ENCODE results near the gene RPL22. TPM values are rescaled to one million over a fixed set of nuclear protein-coding genes. Genes with fewer than 3 reads are reported as not detected.

The RPL22 gene
- total RNA-seq, 2 experiments from 2014 or later = 395 to 433 TPM

GRCh38 chr1:6178751-6179563, 20.4 kb downstream of the RPL22 start:
- intact Hi-C loops (cut with micrococcal nuclease) = no loop called here
- DNase-seq = no peak
- Mint-ChIP-seq H3K27me3 (peaks cover 43% of the 10 kb centered on the region), H3K36me3 (no peaks in the 10 kb centered on the region), H3K9me3 (no peaks in the 10 kb centered on the region), H3K4me3 (no peak overlapping the region), H3K4me1 (ENCODE audit: low read depth) (peaks cover 20% of the 10 kb centered on the region), H3K27ac (no peak overlapping the region)
- ChIA-PET POLR2A (no interaction called here), CTCF (no interaction called here)

GRCh38 chr1:6177681-6178380, 21.6 kb downstream of the RPL22 start:
- Mint-ChIP-seq H3K36me3 (no peaks in the 10 kb centered on the region), H3K9me3 (no peaks in the 10 kb centered on the region), H3K27ac (no peak overlapping the region), H3K27me3 (peaks cover 43% of the 10 kb centered on the region), H3K4me1 (ENCODE audit: low read depth) (peaks cover 20% of the 10 kb centered on the region), H3K4me3 (no peak overlapping the region)
- ChIA-PET CTCF (no interaction called here), POLR2A (no interaction called here)
- intact Hi-C loops (cut with micrococcal nuclease) = no loop called here
- no peak for DNase-seq

GRCh38 chr1:6176779-6177178, 22.6 kb downstream of the RPL22 start:
- intact Hi-C loops (cut with micrococcal nuclease) = no loop called here
- H3K27me3 Mint-ChIP-seq = peaks cover 41% of the 10 kb centered on the region
- H3K36me3 Mint-ChIP-seq = no peaks in the 10 kb centered on the region
- H3K4me3 Mint-ChIP-seq = no peak overlapping the region
- no peak overlapping the region for H3K27ac Mint-ChIP-seq
- H3K4me1 Mint-ChIP-seq (ENCODE audit: low read depth) = peaks cover 19% of the 10 kb centered on the region
- POLR2A ChIA-PET = no interaction called here
- no peaks in the 10 kb centered on the region for H3K9me3 Mint-ChIP-seq
- no peak for DNase-seq
- CTCF ChIA-PET = no interaction called here

GRCh38 chr1:6175411-6175828, 24.0 kb downstream of the RPL22 start:
- no peak overlapping the region for H3K4me3 Mint-ChIP-seq
- H3K9me3 Mint-ChIP-seq = no peaks in the 10 kb centered on the region
- peaks cover 34% of the 10 kb centered on the region for H3K27me3 Mint-ChIP-seq
- no peak for DNase-seq
- H3K27ac Mint-ChIP-seq = no peak overlapping the region
- peaks cover 8% of the 10 kb centered on the region for H3K4me1 Mint-ChIP-seq (ENCODE audit: low read depth)
- intact Hi-C loops (cut with micrococcal nuclease) = no loop called here
- CTCF ChIA-PET = no interaction called here
- no peaks in the 10 kb centered on the region for H3K36me3 Mint-ChIP-seq
- POLR2A ChIA-PET = no interaction called here

- Mint-ChIP-seq H3K4me1 (ENCODE audit: low read depth) (peaks cover 8% of the 10 kb centered on the region), H3K9me3 (no peaks in the 10 kb centered on the region), H3K27me3 (peaks cover 34% of the 10 kb centered on the region), H3K4me3 (no peak overlapping the region), H3K27ac (no peak overlapping the region), H3K36me3 (no peaks in the 10 kb centered on the region)
- ChIA-PET POLR2A (no interaction called here), CTCF (no interaction called here)
- intact Hi-C loops (cut with micrococcal nuclease) = no loop called here
- DNase-seq = no peak
Observed at GRCh38 chr1:6174621-6175410, 24.6 kb downstream of the RPL22 start.

GRCh38 chr1:6172549-6172948, 26.8 kb downstream of the RPL22 start:
- H3K9me3 Mint-ChIP-seq = no peaks in the 10 kb centered on the region

GRCh38 chr1:6171548-6172124, 27.8 kb downstream of the RPL22 start:
- H3K4me3 Mint-ChIP-seq = no peak overlapping the region
- H3K4me1 Mint-ChIP-seq (ENCODE audit: low read depth) = no peaks in the 10 kb centered on the region
- H3K27ac Mint-ChIP-seq = no peak overlapping the region
- intact Hi-C loops (cut with micrococcal nuclease) = no loop called here
- ChIA-PET CTCF (interaction anchor here (0.7 to 1.3 kb wide), 2 partner anchors 14 to 63 kb away, joined by 3 read pairs; no protein-coding TSS in a partner anchor), POLR2A (no interaction called here)
- no peaks in the 10 kb centered on the region for H3K9me3 Mint-ChIP-seq
- H3K36me3 Mint-ChIP-seq = no peaks in the 10 kb centered on the region
- no peak for DNase-seq
- peaks cover 14% of the 10 kb centered on the region for H3K27me3 Mint-ChIP-seq

More at GRCh38 chr1:6172549-6172948, 26.8 kb downstream of the RPL22 start:
- H3K4me1 Mint-ChIP-seq (ENCODE audit: low read depth) = peaks cover 2% of the 10 kb centered on the region
- H3K27me3 Mint-ChIP-seq = peaks cover 20% of the 10 kb centered on the region
- H3K4me3 Mint-ChIP-seq = no peak overlapping the region
- intact Hi-C loops (cut with micrococcal nuclease) = no loop called here
- no peak for DNase-seq
- no peaks in the 10 kb centered on the region for H3K36me3 Mint-ChIP-seq
- no peak overlapping the region for H3K27ac Mint-ChIP-seq
- POLR2A ChIA-PET = no interaction called here
- CTCF ChIA-PET = interaction anchor here (0.7 to 1.3 kb wide), 2 partner anchors 10 to 13 kb away, joined by 3 read pairs; no protein-coding TSS in a partner anchor

- Mint-ChIP-seq H3K27ac (no peak overlapping the region), H3K4me1 (ENCODE audit: low read depth) (no peaks in the 10 kb centered on the region), H3K9me3 (no peaks in the 10 kb centered on the region), H3K4me3 (no peak overlapping the region), H3K27me3 (peaks cover 11% of the 10 kb centered on the region), H3K36me3 (no peaks in the 10 kb centered on the region)
- ChIA-PET POLR2A (no interaction called here), CTCF (interaction anchor here (0.7 kb wide), 1 partner anchor 62 kb away, joined by 3 read pairs; no protein-coding TSS in a partner anchor)
- DNase-seq = no peak
- intact Hi-C loops (cut with micrococcal nuclease) = no loop called here
Observed at GRCh38 chr1:6170742-6171201, 28.6 kb downstream of the RPL22 start.

GRCh38 chr1:6170116-6170741, 29.2 kb downstream of the RPL22 start:
- Mint-ChIP-seq H3K9me3 (no peaks in the 10 kb centered on the region), H3K27me3 (peaks cover 11% of the 10 kb centered on the region), H3K36me3 (no peaks in the 10 kb centered on the region), H3K4me1 (ENCODE audit: low read depth) (no peaks in the 10 kb centered on the region), H3K4me3 (no peak overlapping the region), H3K27ac (no peak overlapping the region)
- CTCF ChIA-PET = no interaction called here
- intact Hi-C loops (cut with micrococcal nuclease) = no loop called here
- POLR2A ChIA-PET = no interaction called here
- no peak for DNase-seq

- H3K36me3 Mint-ChIP-seq = no peaks in the 10 kb centered on the region
- H3K27ac Mint-ChIP-seq = no peak overlapping the region
- intact Hi-C loops (cut with micrococcal nuclease) = no loop called here
- peaks cover 11% of the 10 kb centered on the region for H3K27me3 Mint-ChIP-seq
- H3K9me3 Mint-ChIP-seq = no peaks in the 10 kb centered on the region
- ChIA-PET POLR2A (no interaction called here), CTCF (no interaction called here)
- H3K4me3 Mint-ChIP-seq = no peak overlapping the region
- no peak for DNase-seq
- no peaks in the 10 kb centered on the region for H3K4me1 Mint-ChIP-seq (ENCODE audit: low read depth)
Observed at GRCh38 chr1:6168947-6169586, 30.3 kb downstream of the RPL22 start.

- intact Hi-C loops (cut with micrococcal nuclease) = no loop called here
- POLR2A ChIA-PET = no interaction called here
- DNase-seq = no peak
- Mint-ChIP-seq H3K4me1 (ENCODE audit: low read depth) (no peaks in the 10 kb centered on the region), H3K27ac (no peak overlapping the region), H3K9me3 (no peaks in the 10 kb centered on the region), H3K4me3 (no peak overlapping the region), H3K27me3 (peaks cover 13% of the 10 kb centered on the region), H3K36me3 (no peaks in the 10 kb centered on the region)
- CTCF ChIA-PET = no interaction called here
Observed at GRCh38 chr1:6167391-6168303, 31.7 kb downstream of the RPL22 start.

Data from activated CD4-positive, alpha-beta memory T cell treated with anti-CD3 and anti-CD28 coated beads for 36 hours (primary cell).